ENCODE data around the gene LAMB3.

DNA sequence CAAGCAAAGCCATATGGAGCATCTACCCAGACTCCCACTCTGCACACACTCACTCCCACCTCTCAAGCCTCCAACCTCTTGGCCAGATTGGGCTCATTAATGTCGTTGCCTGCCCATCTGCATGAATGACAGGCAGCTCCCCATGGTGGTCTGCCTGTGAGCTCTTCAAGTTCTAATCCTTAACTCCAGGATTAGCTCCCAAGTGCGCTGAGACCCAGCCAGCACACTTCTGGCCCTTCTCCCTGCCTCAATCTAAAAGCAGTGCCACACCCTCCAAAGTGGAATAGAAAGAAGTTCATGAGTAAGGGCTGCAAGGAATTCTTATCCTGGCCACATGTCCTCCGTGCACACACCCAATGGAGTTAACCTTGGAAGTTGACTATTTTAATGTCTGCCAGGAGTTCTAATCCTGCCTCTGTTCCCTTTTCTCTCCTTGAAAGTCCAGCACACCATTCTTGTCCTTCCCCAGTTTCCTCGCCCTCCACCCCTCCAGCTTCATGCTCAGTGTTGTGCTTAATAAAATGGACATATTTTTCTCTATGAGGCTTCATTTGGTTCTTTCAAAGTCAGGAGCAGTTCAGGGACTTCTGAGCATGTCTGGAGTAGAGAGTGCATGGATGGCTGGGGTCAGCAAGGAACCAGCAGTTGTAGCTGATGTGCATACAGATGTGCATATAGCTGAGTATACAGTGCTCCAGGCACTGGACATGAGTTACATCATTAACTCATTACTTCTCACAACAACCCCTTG, 38.6 kb downstream of the LAMB3 start:
- no peak for TF ChIP-seq EZH2 (IDR thresholded peaks at IDR 0.05; ENCODE audit: low read depth)
- TF ChIP-seq, protein P1, sequence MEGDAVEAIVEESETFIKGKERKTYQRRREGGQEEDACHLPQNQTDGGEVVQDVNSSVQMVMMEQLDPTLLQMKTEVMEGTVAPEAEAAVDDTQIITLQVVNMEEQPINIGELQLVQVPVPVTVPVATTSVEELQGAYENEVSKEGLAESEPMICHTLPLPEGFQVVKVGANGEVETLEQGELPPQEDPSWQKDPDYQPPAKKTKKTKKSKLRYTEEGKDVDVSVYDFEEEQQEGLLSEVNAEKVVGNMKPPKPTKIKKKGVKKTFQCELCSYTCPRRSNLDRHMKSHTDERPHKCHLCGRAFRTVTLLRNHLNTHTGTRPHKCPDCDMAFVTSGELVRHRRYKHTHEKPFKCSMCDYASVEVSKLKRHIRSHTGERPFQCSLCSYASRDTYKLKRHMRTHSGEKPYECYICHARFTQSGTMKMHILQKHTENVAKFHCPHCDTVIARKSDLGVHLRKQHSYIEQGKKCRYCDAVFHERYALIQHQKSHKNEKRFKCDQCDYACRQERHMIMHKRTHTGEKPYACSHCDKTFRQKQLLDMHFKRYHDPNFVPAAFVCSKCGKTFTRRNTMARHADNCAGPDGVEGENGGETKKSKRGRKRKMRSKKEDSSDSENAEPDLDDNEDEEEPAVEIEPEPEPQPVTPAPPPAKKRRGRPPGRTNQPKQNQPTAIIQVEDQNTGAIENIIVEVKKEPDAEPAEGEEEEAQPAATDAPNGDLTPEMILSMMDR (conservative IDR thresholded peaks at IDR 0.05): no peak

Measured in PC-9 (cell line).